ENCODE measurements around the gene PEPD.

Gene PEPD

DNA sequence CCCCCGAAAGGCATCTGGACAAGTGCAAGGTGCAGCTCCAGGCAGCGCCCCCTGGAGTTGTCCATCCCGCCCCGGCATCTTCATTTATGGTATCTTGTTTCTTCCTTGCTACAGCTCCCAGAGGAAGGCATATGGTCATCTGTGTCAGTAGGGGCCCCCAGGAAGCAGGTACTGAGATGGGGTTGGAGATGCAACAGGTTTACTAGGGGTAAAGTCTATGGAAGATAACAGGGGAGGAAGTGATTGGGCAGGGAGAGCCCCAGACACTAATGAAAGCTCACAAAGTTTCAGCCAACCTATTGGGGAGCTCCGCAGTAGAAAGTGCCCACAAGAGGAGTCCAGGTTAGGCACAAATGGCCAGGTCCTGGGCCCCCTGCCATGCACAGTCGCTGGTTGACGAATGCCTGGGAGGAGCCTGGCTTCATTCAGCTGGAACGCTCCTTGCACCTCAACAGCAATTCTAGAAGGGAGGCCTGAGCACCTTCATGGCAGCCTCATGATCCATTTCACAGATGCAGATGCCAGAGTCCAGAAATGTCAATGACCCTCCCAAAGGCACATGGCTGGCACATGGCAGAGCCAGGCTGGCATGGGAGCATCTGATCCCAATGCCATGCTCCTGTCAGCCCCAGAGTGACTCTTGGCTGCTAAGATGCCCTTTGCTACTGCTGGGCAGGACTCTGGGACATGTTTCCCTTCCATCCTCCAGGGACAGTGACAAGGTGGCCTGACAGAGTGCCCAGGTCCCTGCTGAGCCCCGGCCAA, 23.8 kb upstream of the PEPD start:
- no peak for DNase-seq

DNA sequence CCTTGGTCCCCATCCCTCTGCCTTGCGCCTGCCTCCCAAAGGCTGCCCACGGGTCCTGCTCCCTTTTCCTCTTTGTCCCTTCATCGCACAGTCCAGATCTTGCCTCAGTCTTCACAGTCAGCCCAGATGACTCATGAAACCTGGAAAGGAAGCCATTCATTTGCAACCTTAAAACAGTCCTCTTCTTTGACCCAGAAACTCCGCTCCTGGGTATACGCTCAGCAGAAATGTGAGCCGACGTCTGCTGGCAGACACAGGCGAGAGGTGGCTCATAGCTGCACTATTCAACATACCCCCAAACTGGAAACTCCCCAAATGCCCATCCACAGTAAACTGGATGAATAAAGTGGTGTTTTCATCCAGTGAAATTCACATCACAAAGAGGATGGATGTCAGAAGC, 13.6 kb upstream of the PEPD start:
- DNase-seq: no peak

DNA sequence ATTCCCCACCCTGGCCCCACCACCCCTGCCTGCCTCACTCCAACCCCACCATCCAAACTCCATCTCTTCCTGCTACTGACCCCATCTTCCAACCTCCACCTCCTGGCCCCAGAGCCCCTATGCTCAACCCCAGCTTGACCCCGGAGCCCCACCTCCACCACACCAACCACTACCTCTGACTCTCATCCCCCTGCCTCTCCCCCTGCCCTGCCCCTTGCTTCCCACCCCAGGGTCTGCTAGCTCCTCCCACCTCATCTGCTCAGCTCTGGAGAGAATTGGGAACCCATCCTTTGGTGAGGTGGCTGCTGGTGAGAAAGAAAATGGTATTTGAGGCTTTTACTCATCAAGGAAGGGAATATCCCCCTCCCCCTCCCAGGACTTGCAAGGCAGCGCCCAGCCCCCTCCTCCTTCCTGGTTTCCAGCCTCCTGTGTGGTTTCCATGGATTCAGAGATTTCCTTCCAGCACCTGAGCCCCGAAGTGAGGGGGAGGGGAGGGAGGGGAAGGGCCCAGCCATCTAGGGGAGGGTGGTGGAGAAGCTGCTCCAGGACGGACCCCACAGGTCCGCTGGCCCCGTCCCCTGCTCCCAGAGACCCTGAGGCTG, 11.4 kb upstream of the PEPD start:
- DNase-seq: no peak

DNA sequence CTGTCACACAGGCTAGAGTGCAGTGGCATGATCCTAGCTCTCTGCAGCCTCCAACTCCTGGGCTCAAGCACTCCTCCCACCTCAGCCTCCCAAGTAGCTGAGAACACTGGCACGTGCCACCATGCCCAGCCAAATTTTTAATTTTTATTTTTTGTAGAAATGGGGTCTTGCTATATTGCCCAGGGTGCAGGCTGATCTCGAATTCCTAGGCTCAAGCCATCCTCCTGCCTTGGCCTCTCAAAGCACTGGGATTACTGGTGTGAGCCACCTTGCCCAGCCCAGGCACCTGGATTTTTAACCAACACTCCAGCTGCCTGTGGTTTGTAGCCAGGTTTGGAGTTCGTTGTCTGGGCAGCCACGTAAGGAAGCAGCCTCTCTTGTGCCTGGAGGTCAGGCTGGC, 9.3 kb upstream of the PEPD start:
- DNase-seq: no peak

DNA sequence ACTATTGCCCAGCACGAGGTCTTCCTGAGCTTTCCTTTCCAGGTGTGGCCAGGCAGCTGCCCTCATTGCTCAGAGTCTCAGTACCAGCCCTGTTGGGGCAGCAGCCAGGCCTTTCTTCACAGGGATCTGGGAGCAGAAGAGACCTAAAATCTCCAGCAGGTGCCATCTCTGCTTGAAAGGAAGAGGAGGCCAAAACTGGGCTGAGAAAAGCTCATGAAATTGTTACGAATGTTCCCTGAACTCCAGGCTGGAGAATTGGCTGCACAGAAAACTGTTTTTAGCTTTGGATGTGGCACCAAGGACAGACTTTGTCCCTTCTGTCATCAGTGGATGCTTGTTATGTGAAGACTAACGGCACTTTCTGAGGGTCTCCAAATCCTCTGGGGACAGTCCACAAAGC, 8.7 kb upstream of the PEPD start:
- no peak for DNase-seq

DNA sequence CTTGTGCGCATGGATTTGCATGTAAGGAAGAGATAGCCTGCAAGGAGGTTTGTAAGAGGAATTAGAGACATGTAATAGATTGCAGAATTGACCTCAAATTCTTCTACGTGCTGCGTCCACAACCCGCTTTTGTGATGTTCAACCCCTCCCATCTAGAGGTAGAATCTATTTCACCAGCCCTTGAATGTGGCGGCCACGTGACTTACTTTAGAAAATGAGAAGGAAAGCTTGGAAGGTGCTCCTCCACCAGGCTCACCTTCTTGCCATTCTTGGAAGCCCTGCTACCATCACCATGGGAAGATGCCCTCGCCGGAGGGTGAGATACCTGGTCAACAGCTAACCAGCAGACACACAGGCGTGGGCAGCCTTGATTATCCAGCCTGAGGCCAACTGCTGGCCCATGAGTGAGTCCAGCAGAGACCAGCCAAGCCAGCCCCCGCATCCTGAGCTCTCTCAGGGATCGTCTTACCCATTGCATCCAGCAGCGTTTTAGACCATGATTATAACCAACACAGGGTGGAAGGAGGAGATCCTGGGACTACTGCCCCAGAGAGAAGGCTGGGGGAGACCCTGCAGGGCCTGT, 7.6 kb upstream of the PEPD start:
- no peak for DNase-seq

DNA sequence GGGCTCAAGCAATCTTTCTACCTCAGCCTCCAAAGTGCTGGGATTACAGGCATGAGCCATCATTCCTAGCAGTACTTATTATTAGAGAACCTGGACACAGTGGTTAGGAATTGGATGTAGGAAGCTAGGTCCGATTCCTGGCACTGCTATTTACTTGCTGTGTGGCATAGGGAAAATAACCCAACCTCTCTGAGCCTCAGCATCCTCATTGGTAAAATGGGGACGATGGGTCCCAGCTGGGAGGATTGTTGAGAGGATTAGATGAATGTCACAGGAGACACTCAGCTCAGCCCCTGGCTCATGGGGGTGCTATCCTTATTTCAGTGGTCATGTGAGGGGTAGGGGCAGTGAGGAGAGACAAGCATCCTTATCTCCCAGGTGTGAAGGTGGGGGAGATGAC, 6.8 kb upstream of the PEPD start:
- DNase-seq: no peak

DNA sequence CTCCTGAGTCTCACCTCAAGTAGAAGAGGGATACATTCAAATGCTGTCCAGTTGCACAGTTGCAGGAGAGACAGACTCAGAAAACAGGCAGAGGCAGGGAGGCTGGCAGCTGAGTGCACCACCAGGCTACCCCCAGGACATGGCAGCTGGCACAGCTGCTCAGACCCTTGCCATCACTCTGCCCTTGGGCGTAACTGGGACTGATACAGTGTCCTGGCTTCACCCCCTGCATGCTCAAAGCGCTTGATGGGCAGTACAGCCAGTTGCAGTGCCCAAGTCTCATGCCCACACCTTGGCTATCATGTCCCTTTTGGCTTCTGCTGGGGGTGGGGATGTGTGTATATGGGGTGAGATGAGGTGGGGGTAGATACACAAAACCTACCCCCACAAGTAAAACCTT, 5.5 kb upstream of the PEPD start:
- no peak for DNase-seq

DNA sequence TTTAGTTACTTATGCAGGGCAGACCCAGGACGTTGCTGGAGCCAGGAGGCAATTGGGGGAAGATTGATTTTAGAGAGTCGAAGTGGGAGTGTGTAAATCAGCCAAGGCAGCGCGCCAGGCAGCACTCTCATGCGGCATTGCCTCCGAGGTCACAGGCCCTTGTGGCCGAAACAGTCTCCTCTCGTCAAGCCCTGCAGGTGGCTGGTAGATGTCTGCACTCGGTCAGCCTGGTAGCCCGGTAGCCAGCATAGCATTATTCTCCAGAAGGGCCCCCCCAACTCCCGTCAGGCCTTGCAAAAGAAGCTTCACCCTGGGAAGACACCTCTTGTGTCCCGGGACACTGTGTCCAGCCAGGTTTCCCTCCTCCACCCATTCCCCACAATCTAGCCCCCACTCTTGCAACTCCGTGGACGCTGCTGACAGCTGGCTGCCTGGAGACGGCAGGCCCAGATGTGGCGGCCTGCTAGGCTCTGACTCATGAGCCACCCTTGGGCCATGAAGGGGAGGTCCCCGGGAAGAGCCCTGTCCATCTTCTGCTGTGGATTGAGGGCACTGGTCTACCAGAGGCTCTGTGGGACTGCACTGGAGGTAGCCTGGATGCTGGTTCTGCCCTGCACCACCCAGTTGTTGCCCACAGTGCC, 2.6 kb upstream of the PEPD start:
- DNase-seq: no peak

DNA sequence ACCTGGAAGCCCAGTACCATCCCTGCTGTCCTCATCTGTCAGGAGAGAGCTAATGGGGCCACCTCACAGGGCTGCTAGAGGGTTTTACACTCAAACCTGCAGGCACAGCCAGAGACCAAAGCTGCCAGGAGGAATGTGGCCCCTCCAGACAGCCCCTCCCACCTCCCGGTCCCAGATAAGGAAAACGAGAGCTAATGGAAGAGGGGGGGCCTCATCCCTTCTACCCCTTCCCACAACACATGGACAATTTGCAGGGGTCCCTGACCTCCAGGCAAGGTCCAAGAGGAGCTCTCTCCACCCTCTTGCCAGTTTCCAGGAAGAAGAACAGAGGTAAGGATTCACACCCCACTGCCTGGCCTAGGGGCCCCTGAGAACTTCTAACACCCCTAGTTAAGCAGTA, 1.6 kb upstream of the PEPD start:
- no peak for DNase-seq

DNA sequence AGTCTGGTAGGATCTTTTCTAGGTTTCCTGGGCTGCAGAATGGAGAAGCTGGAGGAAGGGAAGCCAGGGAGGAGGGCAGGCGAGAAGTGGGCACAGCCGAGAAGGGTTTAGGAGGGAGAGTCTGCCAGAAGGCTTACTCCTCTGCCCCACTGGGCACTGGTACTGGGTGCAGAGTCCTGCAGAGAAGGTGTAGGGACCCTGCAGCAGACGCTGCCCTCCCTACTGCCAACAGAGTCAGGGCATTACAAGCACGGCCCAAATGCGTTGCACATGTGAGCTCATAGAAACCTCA, 726 bp upstream of the PEPD start:
- no peak for DNase-seq

DNA sequence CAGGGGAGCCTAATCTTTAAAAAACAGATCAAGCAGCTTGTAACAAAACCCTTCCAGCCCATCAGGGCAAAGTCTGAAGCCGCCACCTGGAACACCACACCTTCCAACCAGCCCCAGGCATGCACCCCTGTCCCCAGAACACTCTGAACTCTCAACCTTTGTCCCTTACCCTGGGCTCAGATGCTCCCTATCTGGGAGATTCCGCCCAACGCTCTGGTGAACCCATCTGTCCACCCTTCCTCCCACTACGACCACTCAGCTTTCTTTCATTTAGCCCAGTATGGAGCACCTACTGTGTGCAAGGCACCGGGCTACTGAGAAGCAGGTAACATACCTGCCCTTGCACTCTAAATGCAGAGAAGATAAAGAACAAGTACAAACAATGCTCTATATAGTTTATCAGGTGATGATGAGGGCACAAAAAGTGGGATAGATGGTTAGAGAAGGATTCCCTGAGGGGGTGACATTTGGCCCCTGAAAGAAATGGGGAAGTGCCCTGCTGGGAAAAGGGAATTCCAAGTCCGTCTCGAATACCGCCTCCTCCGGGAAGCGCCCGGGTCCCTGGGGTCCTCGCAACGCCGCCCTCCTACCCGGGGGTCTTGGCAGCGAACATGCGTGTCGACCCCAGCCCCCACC, 629 bp downstream of the PEPD start:
- no peak for DNase-seq

DNA sequence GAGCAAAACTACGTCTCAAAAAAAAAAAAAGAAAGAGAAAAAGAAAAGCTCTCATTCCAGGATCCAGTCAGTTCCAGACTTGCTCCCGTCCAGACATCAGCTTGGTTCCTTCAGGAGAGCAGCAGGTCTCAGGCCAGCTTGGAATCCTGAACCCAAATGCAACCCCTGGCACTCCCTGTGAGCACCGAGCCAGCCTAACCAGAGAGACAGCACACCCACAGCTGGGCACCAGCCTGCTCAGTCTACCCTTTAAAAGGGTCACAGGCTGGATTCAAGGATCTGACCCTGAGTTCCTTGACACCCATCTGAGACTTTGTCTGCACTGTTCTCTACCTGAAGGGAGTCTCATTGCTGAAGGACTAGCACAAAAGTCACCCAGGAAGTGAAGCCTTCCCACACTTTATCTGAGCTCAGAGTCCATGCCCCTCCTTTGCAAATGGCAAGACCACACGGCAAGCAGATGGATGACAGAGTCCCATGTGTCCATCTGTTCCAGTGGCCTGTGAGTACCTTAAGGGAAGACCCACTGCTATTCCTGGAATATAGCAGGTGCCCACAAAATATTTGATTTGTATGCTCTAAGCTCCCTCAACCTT, 1.4 kb downstream of the PEPD start:
- DNase-seq: no peak

DNA sequence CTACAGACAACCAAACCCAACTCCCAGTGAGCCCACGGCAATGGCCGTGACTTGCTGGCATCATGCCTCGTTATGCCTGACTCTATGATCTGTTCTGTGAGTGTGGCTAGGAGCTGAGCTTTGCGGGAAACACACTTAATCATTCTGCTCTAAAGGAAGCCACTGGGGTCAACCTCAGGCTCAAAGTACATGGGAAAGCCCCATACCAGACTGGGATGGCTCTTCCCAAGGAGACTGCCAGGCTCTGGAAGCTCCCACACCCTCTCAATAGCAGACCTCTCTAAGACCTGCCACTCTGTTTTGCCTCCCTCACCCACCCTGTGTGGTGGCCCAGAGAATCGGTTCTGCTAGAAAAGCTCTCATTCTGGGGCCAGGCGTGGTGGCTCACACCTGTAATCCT, 2.2 kb downstream of the PEPD start:
- no peak for DNase-seq

DNA sequence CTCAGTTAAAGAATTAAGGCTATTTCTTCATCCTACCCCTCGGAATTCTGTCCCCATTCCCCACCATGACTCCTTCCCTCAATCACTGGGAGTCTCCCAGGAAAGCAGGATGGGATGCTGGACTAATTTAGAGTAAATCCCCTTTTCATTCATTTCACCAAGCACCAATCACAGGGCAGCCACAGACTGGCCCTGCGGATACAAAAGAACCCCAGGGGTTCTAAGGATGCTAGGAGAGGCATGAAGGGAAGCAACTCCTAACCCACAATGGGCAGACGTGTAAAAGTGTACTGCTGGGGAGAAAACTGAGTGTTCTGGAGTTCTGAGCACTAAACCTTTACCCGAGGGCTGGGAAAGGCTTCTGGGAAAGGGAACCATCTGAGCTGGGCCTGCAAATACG, 3.0 kb downstream of the PEPD start:
- no peak for DNase-seq

DNA sequence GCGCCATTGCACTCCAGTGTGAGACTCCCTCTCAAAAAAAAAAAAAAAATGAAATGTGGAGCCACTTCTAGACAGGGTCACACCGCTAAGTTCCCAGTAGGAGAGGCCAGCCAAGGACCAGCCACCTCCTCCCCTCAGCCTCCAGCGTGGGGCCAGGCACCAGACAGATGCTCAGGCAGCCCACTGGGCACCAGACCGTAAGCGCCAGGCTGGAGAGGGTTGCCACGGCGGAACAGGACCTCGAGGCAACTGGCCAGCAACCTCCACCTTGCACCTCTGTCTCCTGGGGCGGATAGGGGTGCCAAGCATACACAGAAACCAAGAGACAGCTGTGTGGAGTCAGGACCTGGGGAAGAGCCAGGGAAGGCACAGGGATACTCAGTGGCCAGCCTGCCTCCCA, 3.7 kb downstream of the PEPD start:
- DNase-seq: no peak

DNA sequence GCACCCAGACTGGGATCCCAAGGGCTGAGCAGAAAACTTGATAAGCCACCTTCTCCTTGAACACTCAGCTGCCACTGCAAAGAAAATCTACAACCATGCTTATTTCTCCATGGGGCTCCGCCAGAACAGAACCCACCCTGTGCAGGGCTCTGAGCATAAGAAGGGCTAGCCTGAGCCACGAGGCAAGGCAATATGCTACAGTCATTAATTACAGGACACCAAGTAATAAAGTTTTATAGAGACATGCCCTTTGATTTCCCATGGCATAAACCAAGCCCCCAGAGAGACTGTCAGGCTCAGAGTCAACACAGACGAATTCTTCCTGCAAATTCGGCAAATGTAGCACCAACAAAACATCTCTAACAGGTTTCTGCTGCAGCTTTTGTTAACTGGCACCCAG, 5.7 kb downstream of the PEPD start:
- DNase-seq: no peak

DNA sequence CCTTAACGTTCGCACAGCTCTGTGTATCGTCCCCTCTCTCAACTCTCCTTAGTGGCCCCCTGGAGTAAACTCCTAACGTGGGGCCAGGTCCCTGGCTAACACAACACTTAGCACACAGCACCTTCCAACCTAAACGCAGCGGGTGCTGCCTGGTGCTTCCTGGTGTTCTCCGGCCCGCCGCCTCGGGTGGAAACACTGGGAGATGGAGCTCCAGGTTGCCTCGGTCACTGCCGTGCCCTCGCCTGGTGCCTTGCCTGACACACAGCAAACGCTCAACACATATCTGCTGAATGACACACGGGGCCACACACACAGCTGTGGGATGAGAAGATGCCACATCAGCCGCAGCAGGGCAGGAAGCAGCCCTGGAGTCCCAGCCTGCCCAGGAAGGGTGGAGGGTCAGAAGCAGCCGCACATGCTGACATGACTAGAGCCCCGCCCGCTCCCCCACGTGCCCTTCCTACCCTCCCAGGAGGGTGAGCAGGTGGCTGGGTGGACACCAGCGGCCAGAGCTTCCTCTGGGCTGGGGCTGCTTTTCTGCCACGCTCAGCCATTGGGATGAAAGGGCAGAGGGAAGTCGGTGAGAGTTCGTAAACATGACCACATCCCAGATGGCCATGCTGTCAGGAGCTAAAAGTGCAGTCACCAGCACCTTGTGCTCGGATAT, 6.6 kb downstream of the PEPD start:
- no peak for DNase-seq

DNA sequence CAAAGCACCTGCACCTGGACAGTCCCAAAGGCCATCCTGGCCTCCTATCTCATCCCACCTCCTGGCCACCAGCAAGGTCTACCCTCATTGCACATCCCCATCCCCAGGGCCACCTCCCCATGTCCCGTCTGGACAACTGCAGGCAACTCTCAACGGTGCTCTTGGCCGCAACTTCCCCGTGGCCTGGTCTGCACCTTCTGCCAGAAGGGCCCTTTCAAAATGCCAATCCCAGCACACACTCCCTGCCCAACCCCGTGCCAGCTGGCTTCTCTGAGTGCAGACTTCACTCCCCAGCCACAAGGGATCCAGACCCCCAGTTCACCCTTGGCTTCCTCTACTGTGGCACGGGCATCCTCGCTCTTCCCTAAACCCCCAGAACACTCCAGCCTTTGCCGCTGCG, 8.2 kb downstream of the PEPD start:
- no peak for DNase-seq

DNA sequence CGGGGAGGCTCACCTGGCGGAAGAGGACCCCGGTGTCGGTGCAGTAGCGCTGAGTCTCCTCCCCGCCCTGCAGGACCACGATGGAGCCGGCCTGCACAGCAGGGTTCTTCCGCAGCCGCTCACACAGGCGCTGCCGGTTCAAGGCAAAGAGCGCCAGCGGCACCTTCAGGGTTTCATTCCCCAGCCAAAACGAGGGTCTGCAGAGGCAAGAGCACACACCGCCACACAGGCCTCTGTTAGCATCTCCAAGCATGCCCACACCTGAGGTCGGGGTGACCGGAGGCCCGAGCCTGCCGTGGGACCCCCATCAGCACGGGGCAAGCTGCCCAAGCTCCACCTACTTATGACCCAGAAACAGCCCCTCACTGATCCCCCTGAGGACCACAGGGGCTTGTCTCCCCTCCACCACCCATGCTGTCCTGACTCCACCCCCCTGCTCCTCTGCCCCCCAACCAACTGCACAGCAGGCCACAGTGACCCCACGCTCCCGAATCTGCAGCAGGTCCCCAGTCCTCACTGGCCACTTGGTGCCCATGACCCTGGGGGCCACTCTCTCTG, 8.9 kb downstream of the PEPD start:
- no peak for DNase-seq

DNA sequence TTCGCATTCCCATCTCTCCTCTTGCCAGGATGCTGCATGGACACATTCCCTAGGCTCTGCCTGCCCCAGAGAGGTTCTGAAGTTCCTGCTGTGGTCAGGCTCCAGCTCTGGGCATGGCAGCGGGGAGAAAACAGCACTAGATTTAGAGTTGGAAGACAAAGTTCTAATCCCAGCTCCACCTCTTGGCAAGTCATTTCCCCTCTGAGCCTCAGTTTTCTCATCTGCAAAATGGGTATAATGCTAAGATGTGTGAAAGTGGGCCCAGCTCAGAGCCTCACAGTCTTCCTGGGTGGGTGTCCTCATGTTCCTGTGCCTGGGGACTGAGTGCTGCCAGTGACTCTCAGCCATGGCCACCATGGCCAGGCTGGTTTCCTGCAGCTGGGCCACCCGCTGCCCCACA, 9.6 kb downstream of the PEPD start:
- DNase-seq: no peak

DNA sequence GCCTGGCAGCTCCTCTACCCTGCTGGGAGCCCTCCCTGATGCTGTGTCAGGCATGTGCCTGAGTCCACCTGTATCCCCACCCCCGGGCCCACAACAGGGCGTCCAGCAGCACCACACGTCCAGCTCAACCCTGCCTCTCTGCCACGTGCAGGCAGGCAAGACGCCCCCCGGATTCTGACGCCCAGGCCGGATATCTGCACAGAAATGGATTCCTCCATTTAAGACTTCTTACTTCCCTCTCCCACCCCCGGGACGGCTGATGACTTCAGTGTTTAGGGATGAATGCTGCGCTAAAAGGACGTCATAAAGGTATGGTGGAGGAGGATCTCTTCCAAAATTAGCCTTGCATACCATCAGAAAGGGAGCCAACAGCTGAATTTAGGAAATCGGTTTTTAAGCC, 10.2 kb downstream of the PEPD start:
- no peak for DNase-seq

Measured in retina (tissue), 1 donor.